HEK293 (cell line): ENCODE results near the gene TTLL4.
"Not testable (repeated sequence)": the region's sequence is repeated elsewhere in the genome, so short reads cannot be mapped to it uniquely, and the experiment has no call there.

Experiments used
- CTCF ChIA-PET: fragments of 350-600 bp; formaldehyde crosslinking; extraction: SDS; loops from one replicate; lab custom pipeline; 2021; ENCODE audit warnings: antibody characterized with exemption; lab: Yijun Ruan, JAX
- POLR2A ChIA-PET: fragments of 300-600 bp; formaldehyde crosslinking; extraction: SDS; loops from one replicate; lab custom pipeline; 2020; ENCODE audit warnings: antibody characterized with exemption, inconsistent platforms; lab: Yijun Ruan, JAX
- H3K27ac ChIP-seq: fragments of 200-500 bp; sonication (Bioruptor generic); 2 replicates; pipeline ENCODE4 v1.5.1; 2014; ENCODE audit warnings: low read depth, low read length, control low read depth, inconsistent platforms; ENCODE audit errors: extremely low read depth
- H3K36me3 ChIP-seq, 2 experiments: fragments of 200-500 bp in 1 of 2; sonication (Bioruptor generic) in 1 of 2; 1 replicate in 1 of 2; 2 replicates in 1 of 2; pipeline ENCODE4 v1.5.1; 2014 to 2017; ENCODE audit warnings: inconsistent platforms in 2 of 2, low read length in 2 of 2; ENCODE audit not compliant: control insufficient read depth in 2 of 2, insufficient read depth in 1 of 2
- H3K4me1 ChIP-seq: fragments of 200-500 bp; sonication (Bioruptor generic); 2 replicates; pipeline ENCODE4 v1.5.1; 2014; ENCODE audit warnings: mild to moderate bottlenecking, low read length, inconsistent platforms; ENCODE audit not compliant: control insufficient read depth, insufficient read depth
- H3K4me3 ChIP-seq: 2 replicates; pipeline ENCODE4 v1.5.1; 2011; ENCODE audit warnings: low read depth, mild to moderate bottlenecking, control low read depth, low read length, moderate library complexity
- H3K9me3 ChIP-seq: fragments of 200-500 bp; sonication (Bioruptor generic); 2 replicates; pipeline ENCODE4 v1.5.1; 2014; ENCODE audit warnings: low read depth, low read length, inconsistent platforms; ENCODE audit not compliant: control insufficient read depth, insufficient read depth
- PRDM1 ChIP-seq: fragments of 450-650 bp; formaldehyde crosslinking; IDR thresholded peaks from 2 replicates; pipeline ENCODE4; 2016; ENCODE audit warnings: missing biosample characterization, missing genetic modification characterization
- SP7 ChIP-seq: fragments of 450-650 bp; formaldehyde crosslinking; IDR thresholded peaks from 2 replicates; pipeline ENCODE4 v1.5.1; 2016; ENCODE audit warnings: missing biosample characterization, missing genetic modification characterization
- YY2 ChIP-seq: fragments of 450-650 bp; formaldehyde crosslinking; IDR thresholded peaks from 2 replicates; pipeline ENCODE4 v1.5.1; 2016; ENCODE audit warnings: missing biosample characterization, missing genetic modification characterization
- ZBTB48 ChIP-seq: fragments of 450-650 bp; formaldehyde crosslinking; IDR thresholded peaks from 2 replicates; pipeline ENCODE4 v1.5.1; 2016; ENCODE audit warnings: missing biosample characterization, missing genetic modification characterization
- ZBTB8A ChIP-seq: fragments of 450-650 bp; formaldehyde crosslinking; IDR thresholded peaks from 2 replicates; pipeline ENCODE4 v1.5.1; 2016; ENCODE audit warnings: missing biosample characterization, missing genetic modification characterization
- ZFP41 ChIP-seq: fragments of 450-650 bp; formaldehyde crosslinking; IDR thresholded peaks from 2 replicates; pipeline ENCODE4 v1.5.1; 2016; ENCODE audit warnings: missing biosample characterization, missing genetic modification characterization, borderline replicate concordance
- ZNF146 ChIP-seq: fragments of 450-650 bp; formaldehyde crosslinking; IDR thresholded peaks from 2 replicates; pipeline ENCODE4 v1.5.1; 2016; ENCODE audit warnings: missing biosample characterization, missing genetic modification characterization
- ZNF202 ChIP-seq: fragments of 450-650 bp; formaldehyde crosslinking; IDR thresholded peaks from 2 replicates; pipeline ENCODE4 v1.5.1; 2016; ENCODE audit warnings: missing biosample characterization, missing genetic modification characterization, borderline replicate concordance
- ZNF394 ChIP-seq: fragments of 450-650 bp; formaldehyde crosslinking; IDR thresholded peaks from 2 replicates; pipeline ENCODE4 v1.5.1; 2016; ENCODE audit warnings: missing biosample characterization, missing genetic modification characterization, mild to moderate bottlenecking, moderate library complexity, borderline replicate concordance
- ZNF416 ChIP-seq: fragments of 450-650 bp; formaldehyde crosslinking; IDR thresholded peaks from 2 replicates; pipeline ENCODE4 v1.5.1; 2016; ENCODE audit warnings: missing biosample characterization, missing genetic modification characterization
- ZNF48 ChIP-seq: fragments of 450-650 bp; formaldehyde crosslinking; IDR thresholded peaks from 2 replicates; pipeline ENCODE4 v1.5.1; 2016; ENCODE audit warnings: missing biosample characterization, missing genetic modification characterization
- ZNF530 ChIP-seq: fragments of 450-650 bp; formaldehyde crosslinking; IDR thresholded peaks from 2 replicates; pipeline ENCODE4 v1.5.1; 2016; ENCODE audit warnings: low read depth, missing biosample characterization, missing genetic modification characterization
- ZNF654 ChIP-seq: fragments of 450-650 bp; formaldehyde crosslinking; IDR thresholded peaks from 2 replicates; pipeline ENCODE4 v1.5.1; 2016; ENCODE audit warnings: low read depth, missing biosample characterization, missing genetic modification characterization
- ZNF660 ChIP-seq: fragments of 450-650 bp; IDR thresholded peaks from 2 replicates; pipeline ENCODE4 v1.5.1; 2018; ENCODE audit warnings: missing biosample characterization, mild to moderate bottlenecking, missing genetic modification characterization
- ZNF76 ChIP-seq: fragments of 450-650 bp; formaldehyde crosslinking; IDR thresholded peaks from 2 replicates; pipeline ENCODE4; 2016; ENCODE audit warnings: low read depth, missing biosample characterization, missing genetic modification characterization, borderline replicate concordance
- ZNF777 ChIP-seq: fragments of 450-650 bp; formaldehyde crosslinking; IDR thresholded peaks from 2 replicates; pipeline ENCODE4 v1.5.1; 2017; ENCODE audit warnings: missing biosample characterization, missing genetic modification characterization, borderline replicate concordance
- TF ChIP-seq, protein P1 (sequence below): fragments of 450-650 bp; formaldehyde crosslinking; IDR thresholded peaks from 2 replicates; pipeline ENCODE4 v1.5.1; 2016; ENCODE audit warnings: missing biosample characterization, missing genetic modification characterization
- TF ChIP-seq, protein P2 (sequence below): fragments of 450-650 bp; formaldehyde crosslinking; IDR thresholded peaks from 2 replicates; pipeline ENCODE4 v1.5.1; 2016; ENCODE audit warnings: missing biosample characterization, missing genetic modification characterization

The TTLL4 gene

DNA sequence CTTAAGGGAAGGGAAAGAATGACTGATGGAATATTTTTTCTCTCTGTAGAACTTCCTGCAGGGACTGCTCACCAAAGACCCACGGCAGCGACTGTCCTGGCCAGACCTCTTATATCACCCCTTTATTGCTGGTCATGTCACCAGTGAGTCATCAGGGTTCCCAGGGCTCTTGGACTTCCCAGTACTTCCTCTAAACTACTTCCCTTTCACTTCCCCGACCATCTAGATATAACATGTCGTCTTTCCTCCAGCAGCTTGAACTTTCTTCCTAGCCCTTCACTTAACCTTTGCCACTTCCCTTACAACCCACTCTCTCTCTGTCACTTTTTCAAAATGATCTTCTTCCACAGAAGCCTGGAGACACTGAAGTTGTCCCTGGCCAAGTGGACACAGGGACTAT is 31.5 kb upstream of the TTLL4 start:
- ChIA-PET POLR2A (no interaction called here), CTCF (interaction anchor here (1.0 to 1.1 kb wide), 2 partner anchors 8 to 169 kb away, joined by 4 read pairs; no protein-coding TSS in a partner anchor)

DNA sequence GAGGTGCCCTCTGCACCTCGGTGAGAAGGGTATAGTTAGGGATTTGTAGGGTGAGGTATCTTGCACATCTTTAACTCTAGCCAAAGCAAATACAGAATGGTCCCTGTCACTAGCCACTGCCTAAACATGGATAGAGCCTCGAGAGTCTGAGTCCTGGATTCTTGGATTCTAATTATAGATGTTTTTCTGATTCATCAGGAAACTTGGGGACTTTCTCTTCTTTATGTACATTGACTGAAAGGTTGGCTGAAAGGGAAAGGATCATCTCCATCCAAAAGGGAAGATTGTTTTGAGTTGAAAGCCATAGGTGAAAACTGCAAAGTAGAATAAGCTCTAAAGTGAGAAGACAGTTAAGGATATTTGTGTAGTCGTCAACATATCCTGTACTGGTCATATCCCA is 30.6 kb upstream of the TTLL4 start:
- TF ChIP-seq PRDM1 (tag by site-specific recombination) (peak; percentile 35; the same call in 1 of the 2 replicates), ZNF202 (tag by site-specific recombination) (no peak)
- H3K4me1 ChIP-seq, result no peaks in the 10 kb centered on the region
- H3K36me3 ChIP-seq, result peaks cover 20 to 74% of the 10 kb centered on the region in 2 experiments
- ChIA-PET POLR2A (no interaction called here), CTCF (interaction anchor here (1.0 to 1.1 kb wide), 2 partner anchors 168 to 407 kb away, joined by 4 read pairs; no protein-coding TSS in a partner anchor)
- no peak overlapping the region for H3K27ac ChIP-seq
- H3K9me3 ChIP-seq, result no peaks in the 10 kb centered on the region
- H3K4me3 ChIP-seq, result no peak overlapping the region

More for the DNA sequence above, 31.5 kb upstream of the TTLL4 start:
- H3K9me3 ChIP-seq, result no peaks in the 10 kb centered on the region
- H3K4me1 ChIP-seq, result no peaks in the 10 kb centered on the region
- no peak overlapping the region for H3K27ac ChIP-seq
- no peak overlapping the region for H3K4me3 ChIP-seq
- TF ChIP-seq PRDM1 (tag by site-specific recombination) (peak; percentile 49; the same call in 1 of the 2 replicates), ZBTB8A (tag by site-specific recombination) (no peak)
- H3K36me3 ChIP-seq, result peaks cover 20 to 76% of the 10 kb centered on the region in 2 experiments; a peak in 2 of 3 replicates

DNA sequence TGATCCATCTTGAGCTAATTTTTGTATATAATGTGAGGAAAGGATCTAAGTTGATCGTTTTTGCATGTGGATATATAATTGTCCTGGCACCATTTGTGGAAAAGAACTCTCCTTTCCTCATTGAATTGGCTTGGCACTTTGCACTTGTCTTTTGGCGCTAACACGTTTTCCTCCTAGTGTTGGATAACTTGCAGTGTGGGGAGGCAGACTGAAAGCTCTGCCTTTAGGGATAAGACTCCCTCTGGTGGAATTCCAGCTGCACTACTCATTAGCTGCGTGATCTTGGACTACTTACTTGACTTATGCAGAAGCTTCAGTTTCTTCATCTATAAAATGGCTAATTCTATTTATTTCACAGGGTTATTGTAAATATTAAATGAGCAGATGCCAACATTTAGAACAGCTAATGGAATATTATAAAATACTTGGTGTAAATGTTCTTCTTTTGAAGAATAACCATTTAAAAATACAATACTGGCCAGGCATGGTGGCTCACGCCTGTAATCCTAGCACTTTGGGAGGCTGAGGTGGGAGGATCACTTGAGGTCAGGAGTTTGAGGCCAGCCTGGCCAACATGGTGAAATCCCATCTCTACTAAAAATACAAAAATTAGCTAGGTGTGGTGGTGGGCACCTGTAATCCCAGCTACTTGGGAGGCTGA is 23.1 kb upstream of the TTLL4 start:
- H3K27ac ChIP-seq, H3K9me3 ChIP-seq, H3K4me3 ChIP-seq, H3K4me1 ChIP-seq: not testable (repeated sequence)
- H3K36me3 ChIP-seq, result peaks cover 16 to 69% of the 10 kb centered on the region in 2 experiments
- POLR2A ChIA-PET, result interaction anchor here (0.9 to 1.3 kb wide), 3 partner anchors 16 to 160 kb away, joined by 4 to 9 read pairs (median 6); partner anchors contain the start of genes BCS1L, RNF25, STK36 and ZNF142
- CTCF ChIA-PET, result interaction anchor here (0.5 to 3.4 kb wide), 36 partner anchors 9 to 414 kb away, joined by 3 to 42 read pairs (median 5); partner anchors contain the start of genes RNF25, STK36 and ZNF142
- TF ChIP-seq, protein P1, sequence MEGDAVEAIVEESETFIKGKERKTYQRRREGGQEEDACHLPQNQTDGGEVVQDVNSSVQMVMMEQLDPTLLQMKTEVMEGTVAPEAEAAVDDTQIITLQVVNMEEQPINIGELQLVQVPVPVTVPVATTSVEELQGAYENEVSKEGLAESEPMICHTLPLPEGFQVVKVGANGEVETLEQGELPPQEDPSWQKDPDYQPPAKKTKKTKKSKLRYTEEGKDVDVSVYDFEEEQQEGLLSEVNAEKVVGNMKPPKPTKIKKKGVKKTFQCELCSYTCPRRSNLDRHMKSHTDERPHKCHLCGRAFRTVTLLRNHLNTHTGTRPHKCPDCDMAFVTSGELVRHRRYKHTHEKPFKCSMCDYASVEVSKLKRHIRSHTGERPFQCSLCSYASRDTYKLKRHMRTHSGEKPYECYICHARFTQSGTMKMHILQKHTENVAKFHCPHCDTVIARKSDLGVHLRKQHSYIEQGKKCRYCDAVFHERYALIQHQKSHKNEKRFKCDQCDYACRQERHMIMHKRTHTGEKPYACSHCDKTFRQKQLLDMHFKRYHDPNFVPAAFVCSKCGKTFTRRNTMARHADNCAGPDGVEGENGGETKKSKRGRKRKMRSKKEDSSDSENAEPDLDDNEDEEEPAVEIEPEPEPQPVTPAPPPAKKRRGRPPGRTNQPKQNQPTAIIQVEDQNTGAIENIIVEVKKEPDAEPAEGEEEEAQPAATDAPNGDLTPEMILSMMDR (tag by site-specific recombination), result peak; percentile 77
- TF ChIP-seq ZNF660, result 0 out of 2 replicates have a peak, but pooled peaks have one; percentile 13
- TF ChIP-seq PRDM1 (tag by site-specific recombination), result peak; percentile 60; the same call in 1 of the 2 replicates
- TF ChIP-seq ZNF654 (tag by site-specific recombination), result peak; percentile 62

DNA sequence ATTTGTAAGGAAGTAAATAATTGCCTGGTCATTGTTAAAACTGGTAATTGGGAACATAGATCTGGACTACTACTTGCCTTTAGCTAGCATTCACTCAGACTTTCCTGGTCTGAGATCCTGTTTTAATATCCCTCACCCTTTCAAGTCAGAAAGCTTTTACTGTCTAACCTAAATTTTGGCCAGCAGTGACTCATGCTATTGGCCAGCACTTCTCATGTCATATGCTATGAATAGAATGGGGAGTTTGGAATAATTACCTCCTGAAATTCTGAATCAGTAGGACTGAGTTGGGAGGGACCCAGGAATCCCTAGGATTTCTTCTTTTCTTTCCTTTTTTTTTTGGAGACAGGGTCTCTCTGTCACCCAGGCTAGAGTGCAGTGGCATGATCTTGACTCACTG is 19.4 kb upstream of the TTLL4 start:
- Histone ChIP-seq H3K27ac (no peak overlapping the region), H3K4me1 (no peaks in the 10 kb centered on the region), H3K4me3 (no peak overlapping the region), H3K9me3 (no peaks in the 10 kb centered on the region), H3K36me3 (peaks cover 5 to 75% of the 10 kb centered on the region in 2 experiments)
- TF ChIP-seq SP7 (tag by site-specific recombination) (no peak), ZNF416 (tag by site-specific recombination) (no peak), ZBTB48 (tag by site-specific recombination) (no peak), ZNF394 (tag by site-specific recombination) (no peak), ZNF777 (tag by site-specific recombination) (no peak), ZNF76 (tag by site-specific recombination) (no peak), ZNF146 (tag by site-specific recombination) (no peak), ZFP41 (tag by site-specific recombination) (no peak), PRDM1 (tag by site-specific recombination) (no peak), ZBTB8A (tag by site-specific recombination) (no peak), ZNF48 (no peak), YY2 (no peak), ZNF530 (tag by site-specific recombination) (no peak)
- TF ChIP-seq, protein P2, sequence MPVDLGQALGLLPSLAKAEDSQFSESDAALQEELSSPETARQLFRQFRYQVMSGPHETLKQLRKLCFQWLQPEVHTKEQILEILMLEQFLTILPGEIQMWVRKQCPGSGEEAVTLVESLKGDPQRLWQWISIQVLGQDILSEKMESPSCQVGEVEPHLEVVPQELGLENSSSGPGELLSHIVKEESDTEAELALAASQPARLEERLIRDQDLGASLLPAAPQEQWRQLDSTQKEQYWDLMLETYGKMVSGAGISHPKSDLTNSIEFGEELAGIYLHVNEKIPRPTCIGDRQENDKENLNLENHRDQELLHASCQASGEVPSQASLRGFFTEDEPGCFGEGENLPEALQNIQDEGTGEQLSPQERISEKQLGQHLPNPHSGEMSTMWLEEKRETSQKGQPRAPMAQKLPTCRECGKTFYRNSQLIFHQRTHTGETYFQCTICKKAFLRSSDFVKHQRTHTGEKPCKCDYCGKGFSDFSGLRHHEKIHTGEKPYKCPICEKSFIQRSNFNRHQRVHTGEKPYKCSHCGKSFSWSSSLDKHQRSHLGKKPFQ (tag by site-specific recombination), result no peak
- ChIA-PET CTCF (no interaction called here), POLR2A (no interaction called here)
